Neural progenitor cell (in vitro differentiated cells): ENCODE measurements around the gene NFE2. TPM values are rescaled to one million over a fixed set of nuclear protein-coding genes. Genes with fewer than 3 reads are reported as not detected.

Source experiments
- DNase-seq: peaks from one replicate; pipeline ENCODE4 v3.0.0-alpha.2; 2016; ENCODE audit warnings: low spot score
- H2AFZ ChIP-seq: fragments of 200-600 bp; sonication (generic); replicated peaks from 2 replicates; pipeline ENCODE4 v1.6.1; 2016; ENCODE audit warnings: antibody characterized with exemption
- H3F3A ChIP-seq: fragments of 200-600 bp; sonication (generic); 2 replicates; pipeline ENCODE4 v1.6.1; 2016; ENCODE audit warnings: antibody characterized with exemption, low read depth
- H3K27ac ChIP-seq: fragments of 200-600 bp; sonication (generic); 2 replicates; pipeline ENCODE4 v1.5.1; 2016; ENCODE audit warnings: mild to moderate bottlenecking
- H3K27me3 ChIP-seq: fragments of 200-600 bp; sonication (generic); 2 replicates; pipeline ENCODE4 v1.6.1; 2016; ENCODE audit warnings: mild to moderate bottlenecking, moderate library complexity
- H3K36me3 ChIP-seq: fragments of 200-600 bp; sonication (generic); 2 replicates; pipeline ENCODE4 v1.5.1; 2016
- H3K4me1 ChIP-seq: fragments of 200-600 bp; sonication (generic); 2 replicates; pipeline ENCODE4 v1.6.1; 2016; ENCODE audit warnings: mixed run types
- H3K4me2 ChIP-seq: fragments of 200-600 bp; sonication (generic); 2 replicates; pipeline ENCODE4 v1.6.1; 2016
- H3K4me3 ChIP-seq: fragments of 200-600 bp; sonication (generic); 2 replicates; pipeline ENCODE4 v1.5.1; 2016
- H3K79me2 ChIP-seq: fragments of 200-600 bp; sonication (generic); 2 replicates; pipeline ENCODE4 v1.6.1; 2016; ENCODE audit warnings: low read depth
- H3K9ac ChIP-seq: fragments of 200-600 bp; sonication (generic); 2 replicates; pipeline ENCODE4 v1.6.1; 2016
- H3K9me3 ChIP-seq: fragments of 200-600 bp; sonication (generic); 2 replicates; pipeline ENCODE4 v1.5.1; 2016; ENCODE audit warnings: low read depth
- H4K20me1 ChIP-seq: fragments of 200-600 bp; sonication (generic); 2 replicates; pipeline ENCODE4 v1.6.1; 2016; ENCODE audit warnings: low read depth
- H3K27ac Mint-ChIP-seq: 3 replicates; pipeline ENCODE4 v1.8.0; 2021; ENCODE audit warnings: mixed read lengths
- H3K27me3 Mint-ChIP-seq: 2 replicates; pipeline ENCODE4 v1.8.0; 2022; ENCODE audit warnings: low read depth, mild to moderate bottlenecking, inconsistent platforms, moderate library complexity, mixed read lengths; ENCODE audit not compliant: insufficient read depth
- H3K36me3 Mint-ChIP-seq: 3 replicates; pipeline ENCODE4 v1.8.0; 2021; ENCODE audit warnings: mixed read lengths
- H3K4me1 Mint-ChIP-seq: 3 replicates; pipeline ENCODE4 v1.8.0; 2021; ENCODE audit warnings: mixed read lengths
- H3K4me3 Mint-ChIP-seq: 3 replicates; pipeline ENCODE4 v1.8.0; 2021; ENCODE audit warnings: mild to moderate bottlenecking, moderate library complexity, mixed read lengths
- H3K9me3 Mint-ChIP-seq: 3 replicates; pipeline ENCODE4 v1.8.0; 2020; ENCODE audit warnings: mixed read lengths
- CTCF ChIP-seq: fragments of 200-600 bp; sonication (generic); IDR thresholded peaks from 2 replicates; pipeline ENCODE4 v1.5.1; 2017; ENCODE audit warnings: antibody characterized with exemption, mild to moderate bottlenecking
- EZH2 ChIP-seq: fragments of 200-600 bp; sonication (generic); IDR thresholded peaks from 2 replicates; pipeline ENCODE4 v1.6.1; 2017; ENCODE audit warnings: antibody characterized with exemption, mild to moderate bottlenecking, moderate library complexity
- EZH2phosphoT487 ChIP-seq: fragments of 200-600 bp; sonication (generic); IDR thresholded peaks from 2 replicates; pipeline ENCODE4 v1.6.1; 2017; ENCODE audit warnings: antibody characterized with exemption
- total RNA-seq: library from RNA; depleted of rRNA; stranded (reverse); fragments of >200 nt; gene quantifications from 2 replicates; pipeline ENCODE4 v1.2.3, GENCODE V29; 2015; ENCODE audit warnings: low replicate concordance

Gene NFE2
- total RNA-seq, 1 donor from 2014 or later = 2.8 TPM

- no peaks in the 10 kb centered on the region for H4K20me1 ChIP-seq
- H3K4me2 ChIP-seq = peak overlapping the region; percentile 10
- peak overlapping the region; percentile 46 for H3K27ac ChIP-seq
- H3K4me1 Mint-ChIP-seq = peaks cover 66% of the 10 kb centered on the region
- peaks cover 58% of the 10 kb centered on the region for H3F3A ChIP-seq
- H3K27me3 Mint-ChIP-seq = peaks cover 2% of the 10 kb centered on the region
- H3K36me3 Mint-ChIP-seq = peaks cover 24% of the 10 kb centered on the region
- no peak overlapping the region for H2AFZ ChIP-seq
- H3K27ac Mint-ChIP-seq = peak overlapping the region; percentile 39
- TF ChIP-seq EZH2 = no peak
- no peak for TF ChIP-seq EZH2phosphoT487
- no peak for TF ChIP-seq CTCF
- H3K9ac ChIP-seq = no peak overlapping the region
- no peak overlapping the region for H3K4me3 ChIP-seq
- peaks cover 78% of the 10 kb centered on the region for H3K79me2 ChIP-seq
- no peaks in the 10 kb centered on the region for H3K9me3 ChIP-seq
- no peaks in the 10 kb centered on the region for H3K9me3 Mint-ChIP-seq
- no peak for DNase-seq
- peaks cover 61% of the 10 kb centered on the region for H3K4me1 ChIP-seq
- H3K36me3 ChIP-seq = no peaks in the 10 kb centered on the region
- no peaks in the 10 kb centered on the region for H3K27me3 ChIP-seq
- H3K4me3 Mint-ChIP-seq = no peak overlapping the region
Measured at GRCh38 chr12:54337854-54338650, 37.2 kb upstream of the NFE2 start.

- Histone ChIP-seq H3K9ac (no peak overlapping the region), H3K27me3 (no peaks in the 10 kb centered on the region), H2AFZ (no peak overlapping the region), H3K4me1 (peaks cover 55% of the 10 kb centered on the region), H4K20me1 (no peaks in the 10 kb centered on the region), H3F3A (peaks cover 53% of the 10 kb centered on the region), H3K4me3 (no peak overlapping the region), H3K4me2 (peak overlapping the region; percentile 10), H3K79me2 (peaks cover 82% of the 10 kb centered on the region), H3K27ac (peak overlapping the region; percentile 46), H3K36me3 (no peaks in the 10 kb centered on the region), H3K9me3 (no peaks in the 10 kb centered on the region)
- peak; percentile 36 for DNase-seq
- no peaks in the 10 kb centered on the region for H3K27me3 Mint-ChIP-seq
- no peaks in the 10 kb centered on the region for H3K9me3 Mint-ChIP-seq
- peaks cover 19% of the 10 kb centered on the region for H3K36me3 Mint-ChIP-seq
- H3K4me1 Mint-ChIP-seq = peaks cover 62% of the 10 kb centered on the region
- H3K4me3 Mint-ChIP-seq = no peak overlapping the region
- TF ChIP-seq CTCF (no peak), EZH2phosphoT487 (no peak), EZH2 (no peak)
- H3K27ac Mint-ChIP-seq = peak overlapping the region; percentile 39
Measured at GRCh38 chr12:54337280-54337842, 36.5 kb upstream of the NFE2 start.

- peaks cover 4% of the 10 kb centered on the region for H3K27me3 Mint-ChIP-seq
- TF ChIP-seq EZH2phosphoT487 (no peak), CTCF (no peak), EZH2 (no peak)
- Histone ChIP-seq H3K4me2 (no peak overlapping the region), H3K27ac (no peak overlapping the region), H3K79me2 (peaks cover 93% of the 10 kb centered on the region), H2AFZ (no peak overlapping the region), H3K36me3 (no peaks in the 10 kb centered on the region), H3K9ac (no peak overlapping the region), H3K27me3 (no peaks in the 10 kb centered on the region), H4K20me1 (peaks cover 6% of the 10 kb centered on the region), H3K9me3 (no peaks in the 10 kb centered on the region), H3F3A (peaks cover 36% of the 10 kb centered on the region), H3K4me3 (no peak overlapping the region), H3K4me1 (peaks cover 27% of the 10 kb centered on the region)
- peaks cover 2% of the 10 kb centered on the region for H3K36me3 Mint-ChIP-seq
- no peaks in the 10 kb centered on the region for H3K9me3 Mint-ChIP-seq
- H3K27ac Mint-ChIP-seq = peak overlapping the region; percentile 46
- H3K4me1 Mint-ChIP-seq = peaks cover 42% of the 10 kb centered on the region
- no peak for DNase-seq
- H3K4me3 Mint-ChIP-seq = no peak overlapping the region
Measured at GRCh38 chr12:54333420-54334034, 32.7 kb upstream of the NFE2 start.
